ENCODE measurements around the gene SLCO3A1. TPM values are rescaled to one million over a fixed set of nuclear protein-coding genes. Genes with fewer than 3 reads are reported as not detected.
"Not testable (repeated sequence)": the region's sequence is repeated elsewhere in the genome, so short reads cannot be mapped to it uniquely, and the experiment has no call there.

SLCO3A1 gene
- total RNA-seq, 1 experiment from 2014 or later = 1.7 TPM

- DNase-seq (ENCODE audit: extremely low read depth, low read depth) = no peak
Measured at GRCh38 chr15:92178911-92179310, 325.4 kb downstream of the SLCO3A1 start.

- no peak for DNase-seq (ENCODE audit: extremely low read depth, low read depth)
Measured at GRCh38 chr15:92184142-92184541, 330.6 kb downstream of the SLCO3A1 start.

- no peak for DNase-seq (ENCODE audit: extremely low read depth, low read depth)
Measured at GRCh38 chr15:92184679-92185230, 331.2 kb downstream of the SLCO3A1 start.

DNA sequence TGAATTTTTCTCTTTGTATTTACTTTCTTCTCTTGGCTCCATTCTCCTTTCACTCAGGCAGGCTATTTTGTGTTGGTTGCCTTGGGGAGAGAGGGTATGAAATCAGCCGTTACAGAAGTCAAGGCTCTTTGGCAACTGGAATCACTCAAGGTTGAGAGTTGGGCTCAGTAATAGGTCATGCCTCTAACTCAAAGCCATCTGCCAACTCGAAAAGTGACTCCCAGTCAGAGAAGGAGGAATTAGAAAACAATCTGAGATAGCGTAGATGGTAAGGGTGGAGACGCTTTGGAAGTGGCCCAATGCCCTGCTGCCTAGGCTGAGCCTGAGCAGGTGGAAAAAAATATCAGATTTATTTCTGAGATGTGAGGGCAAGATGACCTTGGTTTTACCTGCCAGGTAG is 334.5 kb downstream of the SLCO3A1 start:
- DNase-seq (ENCODE audit: extremely low read depth, low read depth) = no peak

DNA sequence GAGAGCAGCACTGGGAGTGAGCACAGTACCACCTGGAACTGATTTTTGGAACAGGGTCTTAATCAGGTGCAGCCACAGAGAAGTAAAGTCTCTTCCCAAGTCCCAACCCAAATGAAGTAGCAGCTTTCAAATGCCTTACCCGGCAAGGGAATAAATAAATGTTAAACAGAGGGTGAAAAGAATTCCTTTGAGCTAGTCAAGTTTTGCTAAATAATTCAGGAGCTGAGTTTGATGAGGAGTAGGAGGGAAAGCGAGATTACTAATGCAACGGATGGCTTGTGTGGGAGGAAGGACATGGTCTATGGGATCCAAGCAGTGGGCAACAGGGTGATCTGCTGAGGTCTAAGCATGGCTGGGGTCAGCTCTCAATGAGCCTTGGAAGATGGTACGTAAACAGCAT is 335.7 kb downstream of the SLCO3A1 start:
- no peak for DNase-seq (ENCODE audit: extremely low read depth, low read depth)

GRCh38 chr15:92195241-92195640 is 341.7 kb downstream of the SLCO3A1 start:
- DNase-seq (ENCODE audit: extremely low read depth, low read depth) = no peak

DNA sequence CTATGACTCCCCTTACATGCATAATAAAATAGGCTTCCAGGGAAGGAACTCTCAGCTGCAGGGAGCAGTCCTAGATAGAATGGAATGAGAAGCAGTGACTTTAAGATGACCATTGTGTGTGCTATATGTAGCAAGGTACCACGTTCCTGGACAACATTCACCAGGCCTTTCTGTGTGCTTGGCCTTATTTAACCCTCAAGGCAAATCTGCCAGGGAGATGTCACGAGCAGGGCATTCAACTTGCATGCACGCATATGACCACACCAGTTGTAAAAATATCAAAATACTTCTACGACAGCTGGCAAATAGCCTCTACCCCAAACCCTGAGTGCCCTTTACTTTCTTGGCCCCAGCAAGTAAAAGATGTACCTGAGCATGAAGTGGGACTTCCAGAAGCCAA is 342.8 kb downstream of the SLCO3A1 start:
- DNase-seq (ENCODE audit: extremely low read depth, low read depth) = no peak

- DNase-seq (ENCODE audit: extremely low read depth, low read depth) = no peak
Measured at GRCh38 chr15:92197746-92198145, 344.2 kb downstream of the SLCO3A1 start.

DNA sequence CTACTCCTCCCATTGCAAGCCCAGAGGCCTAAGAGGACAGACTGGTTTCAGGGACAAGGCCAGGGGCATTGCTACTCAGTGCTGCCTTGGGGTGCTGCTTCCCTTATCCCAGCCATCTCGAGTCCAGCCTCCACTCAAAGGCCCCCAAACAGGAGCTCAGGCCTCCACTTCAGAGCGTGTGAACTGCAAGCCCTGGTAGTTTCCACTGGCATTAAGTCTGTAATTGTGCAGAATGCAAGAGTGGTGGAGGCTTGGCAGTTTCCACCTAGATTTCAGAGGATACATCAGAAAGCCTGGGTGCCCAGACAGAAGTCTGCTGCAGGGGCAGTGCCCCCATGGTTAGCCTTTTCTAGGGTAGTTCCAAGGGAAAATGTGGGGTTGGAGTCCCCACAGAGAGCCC is 347.4 kb downstream of the SLCO3A1 start:
- no peak for DNase-seq (ENCODE audit: extremely low read depth, low read depth)

DNA sequence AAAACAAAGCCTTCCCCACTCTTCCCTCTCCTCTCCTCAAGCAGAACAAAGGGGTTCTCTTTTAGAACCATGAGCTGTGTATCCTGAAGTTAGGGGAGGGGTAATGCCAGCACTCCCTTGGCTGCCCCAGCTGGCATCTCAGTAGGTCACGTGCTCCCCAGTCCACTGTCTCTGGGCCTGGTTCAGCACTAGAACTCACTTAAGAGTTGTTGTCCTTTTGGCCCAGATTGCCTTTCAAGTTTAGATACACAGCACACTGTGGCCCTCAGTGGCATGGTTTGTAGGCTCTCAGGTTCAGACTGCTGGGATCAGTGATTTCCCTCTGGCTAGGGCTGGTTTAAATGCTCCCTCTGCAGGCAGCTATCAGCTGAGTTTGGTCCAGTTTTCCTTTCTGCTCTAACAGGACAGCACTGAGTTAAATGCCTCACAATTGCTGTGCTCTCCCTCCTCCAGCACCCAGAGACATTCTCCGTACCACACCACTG is 351.8 kb downstream of the SLCO3A1 start:
- DNase-seq (ENCODE audit: extremely low read depth, low read depth) = no peak

DNA sequence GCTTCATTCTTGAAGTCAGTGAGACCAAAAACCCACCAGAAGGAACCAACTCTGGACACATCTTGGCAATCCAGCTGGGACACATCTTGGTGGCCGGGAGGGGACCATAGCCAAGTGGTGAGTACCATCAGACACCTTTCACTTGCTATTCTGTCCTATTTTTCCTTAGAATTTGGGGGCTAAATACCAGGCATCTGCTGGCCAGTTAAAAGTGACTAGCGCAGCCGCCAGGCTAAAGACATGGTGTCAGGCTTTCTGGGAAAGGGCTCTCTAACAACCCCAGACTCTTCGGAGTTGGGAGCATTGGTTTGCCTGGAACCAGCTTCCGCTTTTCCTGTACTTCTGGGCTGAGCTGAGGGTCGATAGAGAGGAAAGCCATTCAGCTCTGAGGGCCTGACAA is 354.1 kb downstream of the SLCO3A1 start:
- not testable (repeated sequence) for DNase-seq (ENCODE audit: extremely low read depth, low read depth)

Data from NCI-H460 (cell line).